ENCODE measurements around the gene ADCY5. TPM values are rescaled to one million over a fixed set of nuclear protein-coding genes. Genes with fewer than 3 reads are reported as not detected.

The ADCY5 gene
- total RNA-seq, 1 experiment from 2014 or later, result 0.49 TPM

GRCh38 chr3:123287962-123288302 lies 161.0 kb downstream of the ADCY5 start (continued):
- TF ChIP-seq, protein P1, sequence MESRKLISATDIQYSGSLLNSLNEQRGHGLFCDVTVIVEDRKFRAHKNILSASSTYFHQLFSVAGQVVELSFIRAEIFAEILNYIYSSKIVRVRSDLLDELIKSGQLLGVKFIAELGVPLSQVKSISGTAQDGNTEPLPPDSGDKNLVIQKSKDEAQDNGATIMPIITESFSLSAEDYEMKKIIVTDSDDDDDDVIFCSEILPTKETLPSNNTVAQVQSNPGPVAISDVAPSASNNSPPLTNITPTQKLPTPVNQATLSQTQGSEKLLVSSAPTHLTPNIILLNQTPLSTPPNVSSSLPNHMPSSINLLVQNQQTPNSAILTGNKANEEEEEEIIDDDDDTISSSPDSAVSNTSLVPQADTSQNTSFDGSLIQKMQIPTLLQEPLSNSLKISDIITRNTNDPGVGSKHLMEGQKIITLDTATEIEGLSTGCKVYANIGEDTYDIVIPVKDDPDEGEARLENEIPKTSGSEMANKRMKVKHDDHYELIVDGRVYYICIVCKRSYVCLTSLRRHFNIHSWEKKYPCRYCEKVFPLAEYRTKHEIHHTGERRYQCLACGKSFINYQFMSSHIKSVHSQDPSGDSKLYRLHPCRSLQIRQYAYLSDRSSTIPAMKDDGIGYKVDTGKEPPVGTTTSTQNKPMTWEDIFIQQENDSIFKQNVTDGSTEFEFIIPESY (IDR thresholded peaks at IDR 0.05; ENCODE audit: extremely low read depth, insufficient replicate concordance, low read length), result no peak
- TF ChIP-seq ZNF274 (IDR thresholded peaks at IDR 0.05; ENCODE audit: low read depth, low read length) (no peak), ZFX (IDR thresholded peaks at IDR 0.05) (no peak), EGR1 (IDR thresholded peaks at IDR 0.05; ENCODE audit: low read depth) (no peak)

GRCh38 chr3:123287051-123287961 lies 161.6 kb downstream of the ADCY5 start:
- no peaks in the 10 kb centered on the region for H4K20me1 ChIP-seq (ENCODE audit: insufficient read depth)
- no peak overlapping the region for H3K9ac ChIP-seq (ENCODE audit: low read length)
- ChIA-PET CTCF (no interaction called here), RAD21 (ENCODE audit: low non-redundant PET in 1 of 2, low total read pairs in 2 of 2, uncharacterized antibody in 2 of 2, unreplicated experiment in 2 of 2) (no interaction called here), POLR2A (no interaction called here)
- H3K9me3 ChIP-seq (ENCODE audit: control insufficient read depth in 1 of 2, insufficient read depth in 1 of 2, low read depth in 1 of 2, low read length in 2 of 2), result no peaks in the 10 kb centered on the region
- intact Hi-C loops (cut with micrococcal nuclease), result no loop called here
- BruUV-seq (replicated peaks), result no TSS peak
- no peak for DNase-seq (ENCODE audit: low read depth, low spot score)
- H3K4me2 ChIP-seq (ENCODE audit: low read length), result no peak overlapping the region
- no peaks in the 10 kb centered on the region for H3K9me2 ChIP-seq (ENCODE audit: insufficient read depth)
- H3K4me3 ChIP-seq (replicated peaks in 1 of 2; ENCODE audit: low read depth in 1 of 2, low read length in 2 of 2), result no peak overlapping the region
- no peak for ATAC-seq
- H3K79me2 ChIP-seq (ENCODE audit: insufficient read depth, low read length), result no peaks in the 10 kb centered on the region
- no peak overlapping the region for H3K27ac ChIP-seq (ENCODE audit: low read depth, low read length)
- H3K36me3 ChIP-seq (ENCODE audit: control insufficient read depth in 1 of 2, insufficient read depth in 2 of 2, low read length in 2 of 2), result no peaks in the 10 kb centered on the region
- no peaks in the 10 kb centered on the region for H3K4me1 ChIP-seq (ENCODE audit: control insufficient read depth in 1 of 2, insufficient read depth in 2 of 2, low read length in 2 of 2)
- H3K27me3 ChIP-seq (ENCODE audit: insufficient read depth, low read length), result peaks cover 10% of the 10 kb centered on the region; the same call in 1 of the 2 replicates
- H2AFZ ChIP-seq (ENCODE audit: low read depth, low read length, poor library complexity, severe bottlenecking), result no peak overlapping the region
- TF ChIP-seq CBX3 (IDR thresholded peaks at IDR 0.05; ENCODE audit: low read depth) (no peak), FOSL1 (IDR thresholded peaks at IDR 0.05; ENCODE audit: low read depth) (no peak), YY1 (IDR thresholded peaks at IDR 0.05; ENCODE audit: extremely low read depth, insufficient replicate concordance, low read depth, low read length) (no peak), POLR2A (IDR thresholded peaks at IDR 0.05; ENCODE audit: borderline replicate concordance, extremely low read depth, insufficient read depth, insufficient read length) (no peak), SIN3A (IDR thresholded peaks at IDR 0.05; ENCODE audit: low read depth) (no peak), POLR2AphosphoS5 (IDR thresholded peaks at IDR 0.05; ENCODE audit: low read depth, low read length) (no peak), ELF1 (IDR thresholded peaks at IDR 0.05; ENCODE audit: borderline replicate concordance, low read depth) (no peak), REST (IDR thresholded peaks at IDR 0.05; ENCODE audit: low read depth) (no peak), EZH2phosphoT487 (IDR thresholded peaks at IDR 0.05; ENCODE audit: borderline replicate concordance) (no peak)
- TF ChIP-seq, protein P2, sequence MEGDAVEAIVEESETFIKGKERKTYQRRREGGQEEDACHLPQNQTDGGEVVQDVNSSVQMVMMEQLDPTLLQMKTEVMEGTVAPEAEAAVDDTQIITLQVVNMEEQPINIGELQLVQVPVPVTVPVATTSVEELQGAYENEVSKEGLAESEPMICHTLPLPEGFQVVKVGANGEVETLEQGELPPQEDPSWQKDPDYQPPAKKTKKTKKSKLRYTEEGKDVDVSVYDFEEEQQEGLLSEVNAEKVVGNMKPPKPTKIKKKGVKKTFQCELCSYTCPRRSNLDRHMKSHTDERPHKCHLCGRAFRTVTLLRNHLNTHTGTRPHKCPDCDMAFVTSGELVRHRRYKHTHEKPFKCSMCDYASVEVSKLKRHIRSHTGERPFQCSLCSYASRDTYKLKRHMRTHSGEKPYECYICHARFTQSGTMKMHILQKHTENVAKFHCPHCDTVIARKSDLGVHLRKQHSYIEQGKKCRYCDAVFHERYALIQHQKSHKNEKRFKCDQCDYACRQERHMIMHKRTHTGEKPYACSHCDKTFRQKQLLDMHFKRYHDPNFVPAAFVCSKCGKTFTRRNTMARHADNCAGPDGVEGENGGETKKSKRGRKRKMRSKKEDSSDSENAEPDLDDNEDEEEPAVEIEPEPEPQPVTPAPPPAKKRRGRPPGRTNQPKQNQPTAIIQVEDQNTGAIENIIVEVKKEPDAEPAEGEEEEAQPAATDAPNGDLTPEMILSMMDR (IDR thresholded peaks at IDR 0.05 in 2 of 3, conservative IDR thresholded peaks at IDR 0.05 in 1 of 3; ENCODE audit: borderline replicate concordance in 1 of 3, insufficient read depth in 1 of 3, low read depth in 2 of 3, low read length in 2 of 3), result no peak
- TF ChIP-seq, protein P1 (IDR thresholded peaks at IDR 0.05; ENCODE audit: extremely low read depth, insufficient replicate concordance, low read length), result no peak
